Vein endothelial cell (primary cell): Measurements from ENCODE around the gene TUBG1. TPM values are rescaled to one million over a fixed set of nuclear protein-coding genes. Genes with fewer than 3 reads are reported as not detected.

Source experiments
- total RNA-seq: library from RNA; depleted of rRNA; stranded (reverse); fragments of >200 nt; gene quantifications from 2 replicates; pipeline ENCODE4 v1.2.3, GENCODE V29; 2012

The TUBG1 gene
- total RNA-seq: 57.5 and 64.1 TPM in 2 replicates

GRCh38 chr17:42609182-42609813, at the start of gene TUBG1, which contains the start of gene RETREG3:
TSS of gene TUBG1 (plus strand) at chr17:42609683. CDS start at chr17:42609738, 55 bp downstream.
TSS of gene RETREG3 (minus strand) at chr17:42609374. CDS start at chr17:42609324, 50 bp downstream.

GRCh38 chr17:42561897-42562387, 47.5 kb upstream of the TUBG1 start, which contains the start of gene COASY:
TSS of gene COASY (plus strand) at chr17:42562148. CDS start at chr17:42562623, 475 bp downstream.

GRCh38 chr17:42566883-42567573, 42.5 kb upstream of the TUBG1 start, which contains the start of gene MLX:
TSS of gene MLX (plus strand) at chr17:42567100. CDS start at chr17:42567125, 25 bp downstream.

GRCh38 chr17:42577532-42578281, 31.8 kb upstream of the TUBG1 start, which contains the start of gene PSMC3IP:
TSS of gene PSMC3IP (minus strand) at chr17:42577729. CDS start at chr17:42577686, 43 bp downstream.

GRCh38 chr17:42659079-42659931, 49.8 kb downstream of the TUBG1 start, which contains the start of gene TUBG2:
TSS of gene TUBG2 (plus strand) at chr17:42659284. CDS start at chr17:42659504, 220 bp downstream.

Other genes with a start within 250 kb of the TUBG1 start
- 159 and 175 TPM in 2 replicates for gene STAT3, start 221.2 kb upstream of the TUBG1 start, total RNA-seq
- gene CAVIN1, start 186.4 kb upstream of the TUBG1 start, total RNA-seq: 1,287 and 1,296 TPM in 2 replicates
- 31.7 and 32.6 TPM in 2 replicates for gene ATP6V0A1, start 150.8 kb upstream of the TUBG1 start, total RNA-seq
- 29.7 and 31.0 TPM in 2 replicates for gene NAGLU, start 73.4 kb upstream of the TUBG1 start, total RNA-seq
- 0.10 and 0.65 TPM in 2 replicates for gene HSD17B1, start 56.8 kb upstream of the TUBG1 start, total RNA-seq
- gene COASY, start 47.5 kb upstream of the TUBG1 start, total RNA-seq: 19.6 and 23.8 TPM in 2 replicates
- gene MLX, start 42.6 kb upstream of the TUBG1 start, total RNA-seq: 37.2 and 37.4 TPM in 2 replicates
- gene PSMC3IP, start 32.0 kb upstream of the TUBG1 start, total RNA-seq: 4.6 and 7.1 TPM in 2 replicates
- gene RETREG3, start 309 bp upstream of the TUBG1 start, total RNA-seq: 62.4 and 80.3 TPM in 2 replicates
- gene TUBG2, start 49.6 kb downstream of the TUBG1 start, total RNA-seq: 6.1 and 9.5 TPM in 2 replicates
- 9.6 and 18.0 TPM in 2 replicates for gene PLEKHH3, start 67.3 kb downstream of the TUBG1 start, total RNA-seq
- gene CCR10, start 72.2 kb downstream of the TUBG1 start, total RNA-seq: 2.1 and 2.6 TPM in 2 replicates
- 23.8 and 30.2 TPM in 2 replicates for gene CNTNAP1, start 72.8 kb downstream of the TUBG1 start, total RNA-seq
- 18.0 and 19.2 TPM in 2 replicates for gene EZH1, start 135.4 kb downstream of the TUBG1 start, total RNA-seq
- gene RAMP2, start 151.5 kb downstream of the TUBG1 start, total RNA-seq: 7.6 and 19.6 TPM in 2 replicates
- 46.1 and 50.1 TPM in 2 replicates for gene VPS25, start 163.8 kb downstream of the TUBG1 start, total RNA-seq
- gene WNK4, start 170.9 kb downstream of the TUBG1 start, total RNA-seq: 1.3 and 2.6 TPM in 2 replicates
- 43.2 and 46.4 TPM in 2 replicates for gene COA3, start 189.0 kb downstream of the TUBG1 start, total RNA-seq
- under 0.01 TPM in 1 of 2 replicates, not detected in the other for gene CNTD1, start 189.2 kb downstream of the TUBG1 start, total RNA-seq
- gene BECN1, start 214.6 kb downstream of the TUBG1 start, total RNA-seq: 81.2 and 86.2 TPM in 2 replicates
- 109 and 148 TPM in 2 replicates for gene PSME3, start 223.7 kb downstream of the TUBG1 start, total RNA-seq
- 0.65 and 1.9 TPM in 2 replicates for gene AOC2, start 234.9 kb downstream of the TUBG1 start, total RNA-seq
- under 0.01 TPM in 2 replicates for gene AOC3, start 241.5 kb downstream of the TUBG1 start, total RNA-seq